PC-3 (cell line): ENCODE results near the gene SLC6A4. TPM values are rescaled to one million over a fixed set of nuclear protein-coding genes. Genes with fewer than 3 reads are reported as not detected.
"Not testable (repeated sequence)": the region's sequence is repeated elsewhere in the genome, so short reads cannot be mapped to it uniquely, and the experiment has no call there.

Experiments used
- ATAC-seq: fragments of 200-7000 bp; cut with Tn5 transposase; 2 replicates; pipeline ENCODE4 v1.9.1; 2020; ENCODE audit warnings: mild to moderate bottlenecking, moderate library complexity
- BruUV-seq: library from RNA; stranded (reverse); fragments of 400-500 nt; replicated peaks from 2 replicates; lab custom pipeline; 2021; lab: Mats Ljungman, UMichigan
- CTCF ChIA-PET: fragments of 300-600 bp; sonication (Branson Sonifier 250); formaldehyde crosslinking; loops from one replicate; lab custom pipeline; 2022; ENCODE audit warnings: antibody characterized with exemption; lab: Charles Lee
- POLR2A ChIA-PET: fragments of 300-600 bp; sonication (Branson Sonifier 250); formaldehyde crosslinking; loops from one replicate; lab custom pipeline; 2022; ENCODE audit warnings: antibody characterized with exemption; ENCODE audit not compliant: unreplicated experiment; lab: Charles Lee
- DNase-seq: peaks from one replicate; pipeline ENCODE4 v3.0.0-alpha.2; 2015
- H2AFZ ChIP-seq: fragments of 300-600 bp; sonication (generic); 2 replicates; pipeline ENCODE4 v1.6.0; 2016; ENCODE audit warnings: antibody characterized with exemption, low read length
- H3F3A ChIP-seq: fragments of 300-600 bp; sonication (generic); one replicate; pipeline ENCODE4 v1.6.0; 2017; ENCODE audit warnings: antibody characterized with exemption, low read length, control low read depth, mild to moderate bottlenecking; ENCODE audit not compliant: unreplicated experiment
- H3K27ac ChIP-seq: fragments of 300-600 bp; sonication (generic); 2 replicates; pipeline ENCODE4 v1.5.1; 2016; ENCODE audit warnings: mild to moderate bottlenecking, low read length
- H3K27me3 ChIP-seq: fragments of 300-600 bp; sonication (generic); 2 replicates; pipeline ENCODE4 v1.6.1; 2016; ENCODE audit warnings: low read length, mixed read lengths
- H3K36me3 ChIP-seq: fragments of 300-600 bp; sonication (generic); 2 replicates; pipeline ENCODE4 v1.6.1; 2016; ENCODE audit warnings: low read depth, mixed run types, low read length, mixed read lengths
- H3K4me1 ChIP-seq: fragments of 300-600 bp; sonication (generic); 2 replicates; pipeline ENCODE4 v1.5.1; 2016; ENCODE audit warnings: low read length; ENCODE audit not compliant: insufficient read depth
- H3K4me2 ChIP-seq: fragments of 300-600 bp; sonication (generic); 2 replicates; pipeline ENCODE4 v1.6.0; 2016; ENCODE audit warnings: low read length
- H3K4me3 ChIP-seq: fragments of 300-600 bp; sonication (generic); 2 replicates; pipeline ENCODE4 v1.5.1; 2016; ENCODE audit warnings: mild to moderate bottlenecking, low read length, mixed read lengths
- H3K79me2 ChIP-seq: fragments of 300-600 bp; sonication (generic); 2 replicates; pipeline ENCODE4 v1.6.1; 2017; ENCODE audit warnings: low read length, mixed read lengths
- H3K9ac ChIP-seq: fragments of 300-600 bp; sonication (generic); 2 replicates; pipeline ENCODE4 v1.6.0; 2016; ENCODE audit warnings: mild to moderate bottlenecking, low read length
- H3K9me2 ChIP-seq: fragments of 300-600 bp; sonication (generic); replicated peaks from 2 replicates; pipeline ENCODE4 v1.6.1; 2016; ENCODE audit warnings: mixed run types, low read length, mixed read lengths
- H3K9me3 ChIP-seq: fragments of 300-600 bp; sonication (generic); 2 replicates; pipeline ENCODE4 v1.6.1; 2016; ENCODE audit warnings: low read length, mixed read lengths
- H4K20me1 ChIP-seq: fragments of 300-600 bp; sonication (generic); 2 replicates; pipeline ENCODE4 v1.6.1; 2016; ENCODE audit warnings: low read length, mixed read lengths
- CTCF ChIP-seq: fragments of 300-600 bp; sonication (generic); conservative IDR thresholded peaks from 2 replicates; pipeline ENCODE4 v1.5.1; 2017; ENCODE audit warnings: antibody characterized with exemption, low read depth, mild to moderate bottlenecking, low read length
- EZH2 ChIP-seq: fragments of 300-600 bp; sonication (generic); IDR thresholded peaks from one replicate; pipeline ENCODE4 v1.6.1; 2017; ENCODE audit warnings: antibody characterized with exemption, mild to moderate bottlenecking, low read length; ENCODE audit not compliant: unreplicated experiment
- EZH2phosphoT487 ChIP-seq: fragments of 300-600 bp; sonication (generic); IDR thresholded peaks from 2 replicates; pipeline ENCODE4 v1.6.1; 2018; ENCODE audit warnings: mild to moderate bottlenecking, antibody characterized with exemption, low read length, borderline replicate concordance
- intact Hi-C: fragments of 100-400 bp; cut with micrococcal nuclease; formaldehyde crosslinking; loops from 2 replicates; pipeline ENCODE4 v1.9.0; 2023
- total RNA-seq: library from RNA; depleted of rRNA; stranded (reverse); fragments of >200 nt; gene quantifications from 2 replicates; pipeline ENCODE4 v1.2.3, GENCODE V29; 2014; rRNA removed

SLC6A4 gene
- total RNA-seq, 1 experiment from 2014 or later, result not detected

GRCh38 chr17:30151471-30151870, 84.0 kb downstream of the SLC6A4 start:
- intact Hi-C loops, result no loop called here
- DNase-seq (no peak), ATAC-seq (no peak)
- CTCF ChIA-PET, result no interaction called here
- peaks cover 7% of the 10 kb centered on the region; the same call in 1 of the 2 replicates for H3K79me2 ChIP-seq
- no peak overlapping the region for H3K9ac ChIP-seq
- no peaks in the 10 kb centered on the region for H3K27me3 ChIP-seq
- no peaks in the 10 kb centered on the region for H3K4me1 ChIP-seq
- H2AFZ ChIP-seq, result no peak overlapping the region
- TF ChIP-seq EZH2phosphoT487, result no peak
- no peak for TF ChIP-seq CTCF
- no peak for TF ChIP-seq EZH2
- POLR2A ChIA-PET, result no interaction called here
- no peaks in the 10 kb centered on the region for H3K36me3 ChIP-seq
- no peaks in the 10 kb centered on the region for H3F3A ChIP-seq
- no peak overlapping the region for H3K27ac ChIP-seq
- H4K20me1 ChIP-seq, result no peaks in the 10 kb centered on the region
- H3K9me2 ChIP-seq, result no peaks in the 10 kb centered on the region
- no peaks in the 10 kb centered on the region for H3K9me3 ChIP-seq
- BruUV-seq, result no TSS peak
- no peak overlapping the region for H3K4me2 ChIP-seq
- H3K4me3 ChIP-seq, result no peak overlapping the region

- Histone ChIP-seq H3K4me1 (no peaks in the 10 kb centered on the region), H3K36me3 (no peaks in the 10 kb centered on the region), H3K27ac (no peak overlapping the region), H3K9me2 (no peaks in the 10 kb centered on the region), H3K27me3 (no peaks in the 10 kb centered on the region), H3F3A (no peaks in the 10 kb centered on the region), H3K4me3 (no peak overlapping the region), H4K20me1 (no peaks in the 10 kb centered on the region), H3K9me3 (no peaks in the 10 kb centered on the region), H3K4me2 (no peak overlapping the region), H3K79me2 (peaks cover 9% of the 10 kb centered on the region), H3K9ac (no peak overlapping the region), H2AFZ (no peak overlapping the region)
- no peak for ATAC-seq
- ChIA-PET CTCF (no interaction called here), POLR2A (no interaction called here)
- intact Hi-C loops, result no loop called here
- no peak for TF ChIP-seq EZH2
- TF ChIP-seq CTCF, result no peak
- TF ChIP-seq EZH2phosphoT487, result no peak
- no TSS peak for BruUV-seq
- DNase-seq, result no peak
These were observed 87.1 kb downstream of the SLC6A4 start for GRCh38 chr17:30148376-30148775.

- H2AFZ ChIP-seq, H3K27ac ChIP-seq, H3K4me2 ChIP-seq, DNase-seq, H4K20me1 ChIP-seq, H3K36me3 ChIP-seq, H3K9ac ChIP-seq, CTCF ChIA-PET, H3K4me1 ChIP-seq, H3K9me2 ChIP-seq, H3K4me3 ChIP-seq, H3K9me3 ChIP-seq, H3K27me3 ChIP-seq, intact Hi-C loops, H3F3A ChIP-seq, ATAC-seq, POLR2A ChIA-PET, BruUV-seq: not testable (repeated sequence)
- peaks cover 12% of the 10 kb centered on the region for H3K79me2 ChIP-seq
These were observed 87.6 kb downstream of the SLC6A4 start for GRCh38 chr17:30147860-30148259.

Other genes starting within 250 kb of the SLC6A4 start
- 6.4 and 8.6 TPM in 2 replicates for gene NSRP1, start 118.9 kb downstream of the SLC6A4 start, total RNA-seq
- 15.9 and 19.1 TPM in 2 replicates for gene BLMH, start 56.2 kb upstream of the SLC6A4 start, total RNA-seq
- not detected in 2 replicates for gene TMIGD1, start 98.4 kb upstream of the SLC6A4 start, total RNA-seq
- 23.0 and 30.9 TPM in 2 replicates for gene CPD, start 143.2 kb upstream of the SLC6A4 start, total RNA-seq
- 14.2 and 22.2 TPM in 2 replicates for gene GOSR1, start 241.7 kb upstream of the SLC6A4 start, total RNA-seq